ENCODE data around the gene BTNL2.
"Not testable (repeated sequence)": the region's sequence is repeated elsewhere in the genome, so short reads cannot be mapped to it uniquely, and the experiment has no call there.

BTNL2 gene

GRCh38 chr6:32367644-32368043 is 39.3 kb downstream of the BTNL2 start:
- Histone ChIP-seq H3K9me3 (ENCODE audit: control insufficient read depth, low read length) (no peaks in the 10 kb centered on the region), H3K27ac (ENCODE audit: low read depth, low read length, severe bottlenecking) (no peak overlapping the region), H3K4me1 (ENCODE audit: control insufficient read depth, insufficient read depth, low read length, poor library complexity, severe bottlenecking) (peaks cover 4% of the 10 kb centered on the region), H3K4me3 (ENCODE audit: extremely low read depth, insufficient read depth, low read length, poor library complexity, severe bottlenecking) (no peak overlapping the region), H3K36me3 (ENCODE audit: control insufficient read depth, insufficient read depth, low read length) (no peaks in the 10 kb centered on the region)
- no CpG with 5 or more reads among the region's 3 CpGs for WGBS, 2 experiments (ENCODE audit: insufficient coverage in 2 of 2)

- H3K9me3 ChIP-seq (ENCODE audit: control insufficient read depth, low read length); H3K4me3 ChIP-seq (ENCODE audit: extremely low read depth, insufficient read depth, low read length, poor library complexity, severe bottlenecking); H3K27ac ChIP-seq (ENCODE audit: low read depth, low read length, severe bottlenecking); H3K4me1 ChIP-seq (ENCODE audit: control insufficient read depth, insufficient read depth, low read length, poor library complexity, severe bottlenecking); H3K36me3 ChIP-seq (ENCODE audit: control insufficient read depth, insufficient read depth, low read length): not testable (repeated sequence)
- no CpG with 5 or more reads among the region's 1 CpG for WGBS, 2 experiments (ENCODE audit: insufficient coverage in 2 of 2)
Observed at GRCh38 chr6:32359225-32359624, 47.8 kb downstream of the BTNL2 start.

GRCh38 chr6:32358548-32358947 is 48.4 kb downstream of the BTNL2 start:
- 100% methylated on average over 1 to 3 of the region's 8 CpGs for WGBS, 2 experiments (ENCODE audit: insufficient coverage in 2 of 2)
- H3K36me3 ChIP-seq (ENCODE audit: control insufficient read depth, insufficient read depth, low read length); H3K4me1 ChIP-seq (ENCODE audit: control insufficient read depth, insufficient read depth, low read length, poor library complexity, severe bottlenecking); H3K9me3 ChIP-seq (ENCODE audit: control insufficient read depth, low read length); H3K27ac ChIP-seq (ENCODE audit: low read depth, low read length, severe bottlenecking); H3K4me3 ChIP-seq (ENCODE audit: extremely low read depth, insufficient read depth, low read length, poor library complexity, severe bottlenecking): not testable (repeated sequence)

- Histone ChIP-seq H3K27ac (ENCODE audit: low read depth, low read length, severe bottlenecking) (no peak overlapping the region), H3K9me3 (ENCODE audit: control insufficient read depth, low read length) (no peaks in the 10 kb centered on the region), H3K4me3 (ENCODE audit: extremely low read depth, insufficient read depth, low read length, poor library complexity, severe bottlenecking) (no peak overlapping the region), H3K36me3 (ENCODE audit: control insufficient read depth, insufficient read depth, low read length) (no peaks in the 10 kb centered on the region), H3K4me1 (ENCODE audit: control insufficient read depth, insufficient read depth, low read length, poor library complexity, severe bottlenecking) (no peaks in the 10 kb centered on the region)
- WGBS, 2 experiments (ENCODE audit: insufficient coverage in 2 of 2): no CpG with 5 or more reads among the region's 1 CpG
Observed at GRCh38 chr6:32355018-32355417, 52.0 kb downstream of the BTNL2 start.

GRCh38 chr6:32353348-32353747 is 53.6 kb downstream of the BTNL2 start:
- Histone ChIP-seq H3K4me1 (ENCODE audit: control insufficient read depth, insufficient read depth, low read length, poor library complexity, severe bottlenecking) (no peaks in the 10 kb centered on the region), H3K9me3 (ENCODE audit: control insufficient read depth, low read length) (no peaks in the 10 kb centered on the region), H3K36me3 (ENCODE audit: control insufficient read depth, insufficient read depth, low read length) (no peaks in the 10 kb centered on the region), H3K4me3 (ENCODE audit: extremely low read depth, insufficient read depth, low read length, poor library complexity, severe bottlenecking) (no peak overlapping the region), H3K27ac (ENCODE audit: low read depth, low read length, severe bottlenecking) (no peak overlapping the region)
- 92 to 94% methylated on average over 2 of the region's 2 CpGs for WGBS, 2 experiments (ENCODE audit: insufficient coverage in 2 of 2)

Data from mesodermal cell (in vitro differentiated cells).